SH-SY5Y (cell line): ENCODE data around the gene CNIH1.

Source experiments
- GATA2 ChIP-seq: IDR thresholded peaks from 2 replicates; pipeline ENCODE4 v1.6.1; 2011; ENCODE audit warnings: mild to moderate bottlenecking, low read depth, low read length
- GATA3 ChIP-seq: IDR thresholded peaks from 2 replicates; pipeline ENCODE4 v1.6.1; 2011; ENCODE audit warnings: low read depth, mild to moderate bottlenecking, low read length, moderate library complexity

CNIH1 gene

GRCh38 chr14:54475911-54476310 lies 34.7 kb upstream of the CNIH1 start:
- no peak for TF ChIP-seq GATA2
- no peak for TF ChIP-seq GATA3

- TF ChIP-seq GATA2 = no peak
Measured at GRCh38 chr14:54475187-54475899, 34.2 kb upstream of the CNIH1 start.

GRCh38 chr14:54474232-54474793 lies 33.1 kb upstream of the CNIH1 start:
- TF ChIP-seq GATA2 (no peak), GATA3 (no peak)

GRCh38 chr14:54472315-54472714 lies 31.1 kb upstream of the CNIH1 start:
- TF ChIP-seq GATA3 = no peak
- TF ChIP-seq GATA2 = no peak

GRCh38 chr14:54471641-54472040 lies 30.5 kb upstream of the CNIH1 start:
- TF ChIP-seq GATA3 (no peak), GATA2 (no peak)

- TF ChIP-seq GATA2 (no peak), GATA3 (no peak)
Measured at GRCh38 chr14:54470701-54471100, 29.5 kb upstream of the CNIH1 start.

GRCh38 chr14:54467280-54467679 lies 26.1 kb upstream of the CNIH1 start:
- TF ChIP-seq GATA2 (no peak), GATA3 (no peak)

GRCh38 chr14:54465654-54466053 lies 24.5 kb upstream of the CNIH1 start:
- TF ChIP-seq GATA3 (no peak), GATA2 (peak; percentile 64)

- no peak for TF ChIP-seq GATA3
- TF ChIP-seq GATA2 = no peak
Measured at GRCh38 chr14:54462048-54462447, 20.9 kb upstream of the CNIH1 start.

GRCh38 chr14:54459106-54459505 lies 17.9 kb upstream of the CNIH1 start:
- TF ChIP-seq GATA2 (no peak), GATA3 (no peak)

- no peak for TF ChIP-seq GATA3
- no peak for TF ChIP-seq GATA2
Measured at GRCh38 chr14:54457609-54457996, 16.4 kb upstream of the CNIH1 start.

GRCh38 chr14:54455363-54455762 lies 14.2 kb upstream of the CNIH1 start:
- no peak for TF ChIP-seq GATA3
- no peak for TF ChIP-seq GATA2

- TF ChIP-seq GATA3 (no peak), GATA2 (no peak)
Measured at GRCh38 chr14:54453252-54453651, 12.1 kb upstream of the CNIH1 start.

GRCh38 chr14:54451961-54452360 lies 10.8 kb upstream of the CNIH1 start:
- TF ChIP-seq GATA2 = no peak
- TF ChIP-seq GATA3 = no peak

GRCh38 chr14:54451121-54451601 lies 10.0 kb upstream of the CNIH1 start:
- TF ChIP-seq GATA3 (no peak), GATA2 (no peak)
